ENCODE results near the gene RBM20. TPM values are rescaled to one million over a fixed set of nuclear protein-coding genes. Genes with fewer than 3 reads are reported as not detected.

Gene RBM20
- total and polyA plus RNA-seq, 2 donors from 2014 or later: 0.88 to 2.1 TPM

- no peak overlapping the region for H3K9ac ChIP-seq (ENCODE audit: low read length in 3 of 3)
- H3K36me3 ChIP-seq (ENCODE audit: control insufficient read depth in 2 of 3, insufficient read depth in 3 of 3, low read length in 3 of 3): no peaks in the 10 kb centered on the region
- no peak for FAIRE-seq
- no peak for TF ChIP-seq CTCF (IDR thresholded peaks at IDR 0.05; ENCODE audit: borderline replicate concordance, extremely low read depth, insufficient read depth)
- DNase-seq: no peak
- H3K27ac ChIP-seq (ENCODE audit: low read depth in 2 of 2, low read length in 2 of 2): no peak overlapping the region
- H3K27me3 ChIP-seq (ENCODE audit: control insufficient read depth, insufficient read depth, low read length): no peaks in the 10 kb centered on the region
- no peaks in the 10 kb centered on the region for H3K9me3 ChIP-seq (ENCODE audit: control insufficient read depth in 2 of 3, insufficient read depth in 1 of 3, low read length in 3 of 3)
- no peak overlapping the region for H3K4me3 ChIP-seq (ENCODE audit: low read length in 3 of 3)
- intact Hi-C loops (cut with DNase I): no loop called here
- peaks cover 0 to 15% (median 11%) of the 10 kb centered on the region in 3 donors for H3K4me1 ChIP-seq (ENCODE audit: control insufficient read depth in 2 of 3, insufficient read depth in 2 of 3, low read depth in 1 of 3, low read length in 3 of 3)
These were observed 214.3 kb downstream of the RBM20 start for GRCh38 chr10:110858297-110858934.

- Histone ChIP-seq H3K27ac (ENCODE audit: low read depth in 2 of 2, low read length in 2 of 2) (no peak overlapping the region), H3K27me3 (ENCODE audit: control insufficient read depth, insufficient read depth, low read length) (no peaks in the 10 kb centered on the region), H3K9me3 (ENCODE audit: control insufficient read depth in 2 of 3, insufficient read depth in 1 of 3, low read length in 3 of 3) (no peaks in the 10 kb centered on the region), H3K36me3 (ENCODE audit: control insufficient read depth in 2 of 3, insufficient read depth in 3 of 3, low read length in 3 of 3) (no peaks in the 10 kb centered on the region), H3K9ac (ENCODE audit: low read length in 3 of 3) (no peak overlapping the region), H3K4me1 (ENCODE audit: control insufficient read depth in 2 of 3, insufficient read depth in 2 of 3, low read depth in 1 of 3, low read length in 3 of 3) (peaks cover 0 to 15% (median 11%) of the 10 kb centered on the region in 3 donors), H3K4me3 (ENCODE audit: low read length in 3 of 3) (no peak overlapping the region)
- no peak for TF ChIP-seq CTCF (IDR thresholded peaks at IDR 0.05; ENCODE audit: borderline replicate concordance, extremely low read depth, insufficient read depth)
- no peak for DNase-seq
- intact Hi-C loops (cut with DNase I): no loop called here
- FAIRE-seq: no peak
These were observed 215.3 kb downstream of the RBM20 start for GRCh38 chr10:110859206-110859972.

GRCh38 chr10:110859973-110860376, 215.8 kb downstream of the RBM20 start:
- Histone ChIP-seq H3K27me3 (ENCODE audit: control insufficient read depth, insufficient read depth, low read length) (no peaks in the 10 kb centered on the region), H3K9ac (ENCODE audit: low read length in 3 of 3) (no peak overlapping the region), H3K4me1 (ENCODE audit: control insufficient read depth in 2 of 3, insufficient read depth in 2 of 3, low read depth in 1 of 3, low read length in 3 of 3) (peaks cover 0 to 15% (median 11%) of the 10 kb centered on the region in 3 donors), H3K27ac (ENCODE audit: low read depth in 2 of 2, low read length in 2 of 2) (no peak overlapping the region), H3K4me3 (ENCODE audit: low read length in 3 of 3) (no peak overlapping the region), H3K9me3 (ENCODE audit: control insufficient read depth in 2 of 3, insufficient read depth in 1 of 3, low read length in 3 of 3) (no peaks in the 10 kb centered on the region), H3K36me3 (ENCODE audit: control insufficient read depth in 2 of 3, insufficient read depth in 3 of 3, low read length in 3 of 3) (no peaks in the 10 kb centered on the region)
- FAIRE-seq: no peak
- no peak for TF ChIP-seq CTCF (IDR thresholded peaks at IDR 0.05; ENCODE audit: borderline replicate concordance, extremely low read depth, insufficient read depth)
- intact Hi-C loops (cut with DNase I): no loop called here
- DNase-seq: no peak
